SK-N-MC (cell line): ENCODE data around the gene PRKN.

ENCODE experiments used
- DNase-seq: peaks from one replicate; pipeline ENCODE4 v3.0.0-alpha.2; 2011; ENCODE audit warnings: low read depth, low spot score
- H3K27ac ChIP-seq: fragments of 200-600 bp; sonication (generic); 2 replicates; pipeline ENCODE4 v1.5.1; 2016; ENCODE audit warnings: mixed run types
- H3K36me3 ChIP-seq: fragments of 200-600 bp; sonication (generic); 2 replicates; pipeline ENCODE4 v1.6.1; 2017; ENCODE audit warnings: antibody characterized with exemption, low read length, mixed read lengths; ENCODE audit not compliant: insufficient read depth
- H3K4me3 ChIP-seq: fragments of 200-600 bp; sonication (generic); 2 replicates; pipeline ENCODE4 v1.5.1; 2016
- H3K9ac ChIP-seq: fragments of 200-600 bp; sonication (generic); 2 replicates; pipeline ENCODE4 v1.8.0; 2017; ENCODE audit warnings: mixed run types, mixed read lengths; ENCODE audit not compliant: insufficient read length
- H3K9me3 ChIP-seq: fragments of 200-600 bp; sonication (generic); 2 replicates; pipeline ENCODE4 v1.6.1; 2017; ENCODE audit warnings: low read depth, mild to moderate bottlenecking, antibody characterized with exemption, low read length, moderate library complexity, mixed read lengths
- EZH2 ChIP-seq: fragments of 200-600 bp; sonication (generic); IDR thresholded peaks from one replicate; pipeline ENCODE4 v1.6.1; 2017; ENCODE audit warnings: antibody characterized with exemption
- FOXP2 ChIP-seq: optimal IDR thresholded peaks from 2 replicates; pipeline ENCODE3; 2011; ENCODE audit warnings: mild to moderate bottlenecking, moderate library complexity; ENCODE audit not compliant: insufficient read depth; ENCODE audit errors: extremely low read length, control extremely low read depth
- POLR2AphosphoS5 ChIP-seq: IDR thresholded peaks from 2 replicates; pipeline ENCODE4 v1.6.1; 2012; ENCODE audit warnings: mild to moderate bottlenecking, low read depth, low read length, borderline replicate concordance

The PRKN gene

GRCh38 chr6:162572240-162572639, 155.3 kb downstream of the PRKN start:
- Histone ChIP-seq H3K9ac (no peak overlapping the region), H3K9me3 (no peaks in the 10 kb centered on the region), H3K27ac (no peak overlapping the region), H3K36me3 (no peaks in the 10 kb centered on the region), H3K4me3 (no peak overlapping the region)
- no peak for DNase-seq
- TF ChIP-seq EZH2 (no peak), POLR2AphosphoS5 (no peak), FOXP2 (no peak)

- Histone ChIP-seq H3K27ac (no peak overlapping the region), H3K36me3 (no peaks in the 10 kb centered on the region)
- no peak for TF ChIP-seq POLR2AphosphoS5
- TF ChIP-seq EZH2: no peak
- no peak for TF ChIP-seq FOXP2
These were observed 159.3 kb downstream of the PRKN start for GRCh38 chr6:162568266-162568665.

GRCh38 chr6:162562041-162562440, 165.5 kb downstream of the PRKN start:
- Histone ChIP-seq H3K36me3 (no peaks in the 10 kb centered on the region), H3K9me3 (no peaks in the 10 kb centered on the region), H3K4me3 (no peak overlapping the region), H3K9ac (no peak overlapping the region), H3K27ac (no peak overlapping the region)
- DNase-seq: no peak
- no peak for TF ChIP-seq POLR2AphosphoS5
- TF ChIP-seq FOXP2: no peak
- no peak for TF ChIP-seq EZH2

More at GRCh38 chr6:162568266-162568665, 159.3 kb downstream of the PRKN start:
- Histone ChIP-seq H3K4me3 (no peak overlapping the region), H3K9ac (no peak overlapping the region), H3K9me3 (no peaks in the 10 kb centered on the region)
- DNase-seq: no peak

GRCh38 chr6:162560891-162561290, 166.7 kb downstream of the PRKN start:
- H3K27ac ChIP-seq: no peak overlapping the region
- H3K9me3 ChIP-seq: no peaks in the 10 kb centered on the region
- H3K9ac ChIP-seq: no peak overlapping the region
- H3K4me3 ChIP-seq: no peak overlapping the region
- TF ChIP-seq POLR2AphosphoS5: no peak
- no peak for TF ChIP-seq FOXP2
- TF ChIP-seq EZH2: no peak
- no peaks in the 10 kb centered on the region for H3K36me3 ChIP-seq
- DNase-seq: no peak

DNA sequence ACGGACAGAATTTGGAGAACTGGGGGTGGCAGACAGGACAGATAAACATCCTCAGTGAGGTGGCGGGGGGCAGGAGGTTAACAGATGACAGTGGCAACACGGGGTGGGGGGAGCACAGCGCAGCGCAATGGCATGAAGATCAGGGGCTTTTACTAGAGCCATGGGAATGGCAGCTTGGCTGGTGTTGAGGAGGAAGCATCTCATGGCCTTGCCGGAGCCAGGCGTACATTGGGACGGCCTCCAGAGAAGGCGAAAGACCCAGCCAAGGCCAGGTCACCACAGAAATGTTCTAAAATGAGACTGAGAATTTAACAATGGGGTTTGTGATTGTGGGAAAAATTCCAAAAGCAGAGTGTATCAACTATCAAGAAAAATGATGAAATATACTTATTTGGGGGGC, 173.0 kb downstream of the PRKN start:
- TF ChIP-seq FOXP2 (no peak), EZH2 (no peak), POLR2AphosphoS5 (no peak)
- Histone ChIP-seq H3K4me3 (no peak overlapping the region), H3K9me3 (no peaks in the 10 kb centered on the region), H3K9ac (no peak overlapping the region), H3K36me3 (no peaks in the 10 kb centered on the region), H3K27ac (no peak overlapping the region)
- DNase-seq: no peak

- Histone ChIP-seq H3K27ac (no peak overlapping the region), H3K9me3 (no peaks in the 10 kb centered on the region)
- TF ChIP-seq FOXP2 (no peak), EZH2 (no peak), POLR2AphosphoS5 (no peak)
These were observed 180.7 kb downstream of the PRKN start for GRCh38 chr6:162546905-162547304.

DNA sequence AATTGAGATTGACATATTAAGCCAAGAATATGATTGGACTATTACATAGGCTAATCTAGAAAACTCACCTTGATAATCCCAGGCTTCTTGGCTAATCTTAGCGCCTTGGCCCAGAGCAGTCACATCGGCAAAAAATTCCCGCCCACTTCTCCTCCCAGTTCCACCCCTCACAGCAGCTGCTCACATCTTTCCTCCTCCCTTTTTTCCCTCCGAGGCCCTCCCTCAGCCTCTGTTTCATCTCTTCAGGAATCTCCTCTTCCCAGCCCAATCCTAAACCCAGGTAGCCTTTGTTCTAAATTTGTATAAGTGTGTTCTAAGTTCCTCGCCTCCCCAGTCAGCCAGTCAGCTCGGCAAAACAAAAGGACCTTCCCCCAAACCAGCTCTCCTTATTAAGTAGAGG, 184.3 kb downstream of the PRKN start:
- Histone ChIP-seq H3K9ac (no peak overlapping the region), H3K27ac (no peak overlapping the region), H3K9me3 (no peaks in the 10 kb centered on the region), H3K36me3 (no peaks in the 10 kb centered on the region), H3K4me3 (no peak overlapping the region)
- no peak for DNase-seq
- no peak for TF ChIP-seq EZH2
- no peak for TF ChIP-seq POLR2AphosphoS5
- TF ChIP-seq FOXP2: no peak

More at GRCh38 chr6:162546905-162547304, 180.7 kb downstream of the PRKN start:
- no peak overlapping the region for H3K9ac ChIP-seq
- no peaks in the 10 kb centered on the region for H3K36me3 ChIP-seq
- no peak for DNase-seq
- no peak overlapping the region for H3K4me3 ChIP-seq

DNA sequence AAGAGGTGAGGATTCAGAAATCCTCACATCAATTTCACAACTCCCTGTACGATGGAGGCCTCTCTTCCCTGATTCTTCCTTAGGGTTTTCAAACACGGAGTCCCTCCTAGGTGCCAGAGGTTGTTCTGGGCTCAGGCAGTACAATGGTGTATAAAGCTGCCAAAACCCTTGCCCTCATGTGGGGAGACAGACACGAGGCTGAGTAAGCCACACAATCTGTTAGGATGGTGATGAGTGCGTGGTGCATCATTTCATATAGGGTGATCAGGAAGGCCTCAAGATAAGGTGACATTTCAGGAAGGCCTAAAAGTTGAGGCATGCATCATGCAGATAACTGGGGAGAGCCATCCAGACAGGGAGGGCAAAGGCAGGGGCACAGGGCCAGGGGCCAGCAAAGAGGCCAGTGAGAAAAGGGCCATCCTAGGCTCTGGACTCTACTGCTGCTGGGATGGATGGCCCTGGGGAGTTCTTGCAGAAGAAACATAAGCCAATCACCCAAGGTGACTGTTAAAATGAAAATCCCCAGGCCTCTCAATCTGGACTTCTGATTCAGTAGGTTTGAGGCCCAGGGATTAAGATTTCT, 186.5 kb downstream of the PRKN start:
- no peak overlapping the region for H3K4me3 ChIP-seq
- no peak for TF ChIP-seq POLR2AphosphoS5
- no peak for TF ChIP-seq FOXP2
- TF ChIP-seq EZH2: no peak
- no peak overlapping the region for H3K9ac ChIP-seq
- H3K36me3 ChIP-seq: no peaks in the 10 kb centered on the region
- no peaks in the 10 kb centered on the region for H3K9me3 ChIP-seq
- DNase-seq: no peak
- H3K27ac ChIP-seq: no peak overlapping the region

DNA sequence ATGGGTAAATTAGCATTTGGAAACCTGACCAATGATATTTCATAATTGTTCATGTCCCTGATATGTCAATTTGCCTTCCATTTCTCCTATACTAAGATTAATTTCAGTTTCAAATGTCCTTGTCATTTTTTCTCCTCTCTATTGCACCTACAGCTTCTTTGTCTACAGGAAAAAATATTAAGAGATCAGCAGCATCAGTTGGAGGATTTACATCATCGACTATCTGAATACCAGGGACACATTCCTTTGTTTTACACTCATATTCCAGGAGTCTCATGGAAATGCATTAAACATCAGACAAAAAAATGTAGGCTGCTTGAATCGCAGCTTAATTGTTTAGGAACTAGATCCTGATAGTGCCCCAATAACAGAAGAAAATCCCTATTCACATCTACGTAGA, 188.2 kb downstream of the PRKN start:
- Histone ChIP-seq H3K9ac (no peak overlapping the region), H3K36me3 (no peaks in the 10 kb centered on the region), H3K9me3 (no peaks in the 10 kb centered on the region), H3K27ac (no peak overlapping the region), H3K4me3 (no peak overlapping the region)
- no peak for DNase-seq
- TF ChIP-seq EZH2: no peak
- no peak for TF ChIP-seq POLR2AphosphoS5
- TF ChIP-seq FOXP2: no peak
